ENCODE measurements around the gene IGSF21.

DNA sequence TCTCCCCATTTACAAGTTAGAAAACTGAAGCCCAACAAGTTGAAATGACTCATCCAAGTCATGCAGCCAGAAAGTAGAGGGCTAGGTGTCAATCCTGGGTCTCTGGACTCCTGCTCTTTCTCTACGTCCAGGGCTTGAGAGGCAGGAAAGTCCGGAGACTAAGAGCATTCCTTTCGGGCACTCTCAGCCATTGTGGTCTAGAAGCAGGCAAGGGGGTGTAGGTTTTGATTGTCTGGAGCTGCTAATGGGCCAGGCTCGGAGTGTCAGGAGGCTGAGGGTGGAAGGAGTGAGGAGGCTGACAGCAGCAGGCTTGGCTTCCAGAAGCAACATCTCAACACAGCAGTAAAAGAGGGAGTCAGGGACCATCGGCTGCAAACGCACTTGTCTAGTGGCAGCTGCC lies 265.6 kb downstream of the IGSF21 start:
- TF ChIP-seq MAFK (IDR thresholded peaks at IDR 0.05; ENCODE audit: low read depth, low read length) (no peak), POLR2A (IDR thresholded peaks at IDR 0.05; ENCODE audit: low read depth, low read length) (no peak), SMC3 (IDR thresholded peaks at IDR 0.05; ENCODE audit: low read depth, low read length) (no peak), MXI1 (IDR thresholded peaks at IDR 0.05; ENCODE audit: borderline replicate concordance, low read depth, low read length) (no peak), RAD21 (IDR thresholded peaks at IDR 0.05; ENCODE audit: low read length) (no peak), BHLHE40 (IDR thresholded peaks at IDR 0.05; ENCODE audit: low read depth, low read length) (no peak), MAZ (IDR thresholded peaks at IDR 0.05; ENCODE audit: borderline replicate concordance, low read depth, low read length) (no peak), USF2 (IDR thresholded peaks at IDR 0.05; ENCODE audit: low read depth, low read length) (no peak), RFX5 (IDR thresholded peaks at IDR 0.05; ENCODE audit: low read depth, low read length) (no peak), NFE2L2 (IDR thresholded peaks at IDR 0.05; ENCODE audit: low read depth, low read length) (no peak), RCOR1 (IDR thresholded peaks at IDR 0.05; ENCODE audit: insufficient replicate concordance, low read length) (no peak), CEBPB (IDR thresholded peaks at IDR 0.05; ENCODE audit: low read depth, low read length) (no peak)
- TF ChIP-seq, protein P1, sequence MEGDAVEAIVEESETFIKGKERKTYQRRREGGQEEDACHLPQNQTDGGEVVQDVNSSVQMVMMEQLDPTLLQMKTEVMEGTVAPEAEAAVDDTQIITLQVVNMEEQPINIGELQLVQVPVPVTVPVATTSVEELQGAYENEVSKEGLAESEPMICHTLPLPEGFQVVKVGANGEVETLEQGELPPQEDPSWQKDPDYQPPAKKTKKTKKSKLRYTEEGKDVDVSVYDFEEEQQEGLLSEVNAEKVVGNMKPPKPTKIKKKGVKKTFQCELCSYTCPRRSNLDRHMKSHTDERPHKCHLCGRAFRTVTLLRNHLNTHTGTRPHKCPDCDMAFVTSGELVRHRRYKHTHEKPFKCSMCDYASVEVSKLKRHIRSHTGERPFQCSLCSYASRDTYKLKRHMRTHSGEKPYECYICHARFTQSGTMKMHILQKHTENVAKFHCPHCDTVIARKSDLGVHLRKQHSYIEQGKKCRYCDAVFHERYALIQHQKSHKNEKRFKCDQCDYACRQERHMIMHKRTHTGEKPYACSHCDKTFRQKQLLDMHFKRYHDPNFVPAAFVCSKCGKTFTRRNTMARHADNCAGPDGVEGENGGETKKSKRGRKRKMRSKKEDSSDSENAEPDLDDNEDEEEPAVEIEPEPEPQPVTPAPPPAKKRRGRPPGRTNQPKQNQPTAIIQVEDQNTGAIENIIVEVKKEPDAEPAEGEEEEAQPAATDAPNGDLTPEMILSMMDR (conservative IDR thresholded peaks at IDR 0.05; ENCODE audit: low read depth, low read length): no peak

Data from IMR-90 (cell line).